ENCODE data around the gene USP7.
"Not testable (repeated sequence)": the region's sequence is repeated elsewhere in the genome, so short reads cannot be mapped to it uniquely, and the experiment has no call there.

Gene USP7

GRCh38 chr16:8920645-8921346 is 42.9 kb downstream of the USP7 start:
- no peak for DNase-seq

DNA sequence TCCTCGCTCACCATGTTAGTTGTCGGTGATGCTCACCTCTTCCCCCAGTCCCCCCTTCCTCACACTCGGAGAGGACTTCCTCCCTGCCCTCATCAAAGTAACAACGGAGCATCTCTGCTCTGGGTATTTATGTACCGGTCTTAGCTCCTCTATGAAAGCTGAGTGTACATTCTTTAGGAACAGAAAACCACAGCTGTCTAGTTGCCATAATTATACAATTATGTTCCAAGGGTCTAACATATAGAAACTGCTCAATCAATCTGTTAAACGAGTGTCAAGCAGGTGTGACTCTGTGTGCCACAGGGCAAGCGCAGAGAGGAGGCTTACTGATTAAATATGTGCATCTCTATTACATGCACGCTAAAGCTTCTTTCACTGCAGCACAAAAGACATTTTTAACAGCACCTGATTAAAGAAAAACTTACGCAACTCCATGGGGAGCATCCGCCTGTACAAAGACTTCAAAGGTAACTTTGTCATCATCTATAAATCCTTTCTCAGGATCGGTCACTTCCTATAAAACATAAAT is 43.7 kb downstream of the USP7 start:
- no peak for DNase-seq

DNA sequence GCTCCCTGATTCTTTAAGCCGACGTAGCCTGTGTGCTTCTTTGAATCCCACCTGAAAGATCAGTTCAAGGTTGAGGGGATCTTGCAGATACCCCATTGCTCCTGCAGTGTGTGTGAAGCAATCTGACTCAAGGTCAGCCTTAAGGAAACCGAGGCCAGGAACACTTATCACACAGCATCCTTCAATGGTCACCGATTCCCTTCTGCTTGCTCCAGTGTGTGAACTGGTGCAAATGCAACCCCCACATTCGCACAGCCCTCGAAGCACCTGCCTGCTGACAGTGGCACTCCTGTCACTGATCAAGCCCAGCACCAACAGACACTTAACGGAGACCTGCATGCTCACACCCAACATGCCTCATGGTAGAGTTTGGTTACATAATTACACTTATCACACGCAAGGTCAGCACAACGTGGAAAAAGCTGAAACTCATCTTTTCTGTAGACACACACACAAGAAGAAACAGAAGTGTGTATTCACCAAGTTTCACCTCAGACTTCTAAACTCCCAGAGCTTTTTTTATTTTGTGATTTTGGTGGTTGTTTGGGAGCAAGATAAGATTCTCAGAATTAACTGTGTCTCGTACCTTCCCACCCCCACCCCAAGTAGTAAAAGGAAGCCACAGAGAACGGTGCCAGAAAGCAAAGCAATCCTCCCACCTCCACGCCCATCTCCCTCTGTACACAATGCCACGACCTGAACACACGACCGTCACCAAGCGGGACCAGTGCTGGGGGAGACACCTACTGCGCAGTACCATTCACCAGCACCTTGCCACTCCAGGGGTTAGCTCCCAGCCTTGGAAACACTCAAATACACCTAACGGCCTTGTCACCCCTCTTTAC is 44.4 kb downstream of the USP7 start:
- DNase-seq = no peak

- not testable (repeated sequence) for DNase-seq
Observed at GRCh38 chr16:8917336-8917735, 46.4 kb downstream of the USP7 start.

GRCh38 chr16:8916541-8917225 is 47.0 kb downstream of the USP7 start:
- DNase-seq = no peak

DNA sequence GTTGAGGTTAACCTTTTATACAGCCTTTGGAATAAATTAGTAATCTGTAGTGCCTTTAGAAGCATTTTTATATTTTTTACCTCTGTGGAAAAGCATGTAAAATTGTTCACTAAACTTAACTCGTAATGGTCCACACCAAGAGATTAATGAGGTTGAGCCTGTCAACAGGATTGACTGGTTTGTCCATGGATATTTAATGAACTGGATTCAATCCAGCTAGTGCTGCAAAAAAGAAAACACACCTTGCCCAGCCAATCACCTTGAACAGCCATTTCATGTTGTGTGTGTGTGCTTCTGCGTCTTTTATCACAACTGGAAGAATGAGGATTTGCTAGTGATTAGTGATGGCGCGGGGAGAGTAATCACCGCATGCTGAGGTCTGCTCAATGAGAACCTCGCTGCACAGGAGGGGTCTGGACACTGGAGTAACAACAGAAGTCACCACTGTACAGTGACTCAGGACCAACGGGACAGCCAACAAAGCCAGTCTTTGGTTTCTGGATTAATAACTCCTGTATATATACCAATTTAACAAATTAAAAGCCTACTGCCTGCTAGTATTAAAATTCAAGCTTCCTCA is 47.9 kb downstream of the USP7 start:
- DNase-seq = no peak

- no peak for DNase-seq
Observed at GRCh38 chr16:8914098-8914497, 49.6 kb downstream of the USP7 start.

DNA sequence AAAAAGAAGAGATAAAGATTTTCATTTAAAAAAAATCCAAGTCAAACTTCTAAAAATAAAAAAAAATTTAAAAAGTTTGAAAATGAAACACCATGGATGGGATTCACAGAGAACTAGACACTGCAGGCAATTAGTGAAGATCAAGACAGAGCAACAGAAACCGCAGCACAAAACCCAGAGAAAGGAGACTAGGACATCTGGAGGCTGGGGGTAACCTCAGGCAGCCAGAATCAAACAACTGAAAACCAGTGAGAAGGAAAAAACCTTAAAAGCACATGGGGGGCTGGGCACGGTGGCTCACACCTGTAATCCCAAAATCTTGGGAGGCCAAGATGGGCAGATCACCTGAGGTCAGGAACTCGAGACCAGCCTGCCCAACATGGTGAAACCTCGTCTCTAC is 50.9 kb downstream of the USP7 start:
- DNase-seq = no peak

GRCh38 chr16:8910811-8911210 is 52.9 kb downstream of the USP7 start:
- no peak for DNase-seq

DNA sequence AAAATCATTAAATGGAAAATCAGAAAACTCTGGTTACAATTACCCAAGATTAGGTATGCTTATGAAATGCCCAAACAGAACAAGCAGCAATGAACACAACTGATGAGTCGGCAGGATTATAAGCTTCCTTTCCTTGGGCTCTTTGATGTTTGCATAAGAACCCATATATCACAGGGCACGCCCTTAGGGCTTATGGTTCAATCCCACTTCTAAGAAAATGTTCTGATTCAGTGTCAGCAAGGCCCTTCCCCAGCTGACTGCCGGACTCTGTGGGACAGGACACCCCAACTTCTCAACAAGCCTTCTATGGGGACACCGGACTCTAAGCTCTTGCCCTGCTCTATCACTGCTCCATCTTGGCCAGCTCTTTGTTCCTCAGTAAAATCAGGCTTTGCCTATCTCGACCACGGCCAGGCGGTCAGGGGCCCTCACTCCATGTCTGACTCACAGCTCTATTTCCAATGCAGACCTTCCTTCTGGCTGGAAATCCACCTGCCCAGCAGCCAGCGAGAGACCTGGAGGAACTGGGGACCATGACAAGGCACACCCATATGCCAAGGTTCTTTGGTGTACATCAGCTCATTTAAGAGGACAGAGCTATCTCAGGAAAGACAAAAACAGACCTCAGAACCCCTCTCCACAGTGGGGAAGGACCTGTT is 54.8 kb downstream of the USP7 start:
- DNase-seq = peak; percentile 8 to 40

- no peak for DNase-seq
Observed at GRCh38 chr16:8907096-8907495, 56.6 kb downstream of the USP7 start.

DNA sequence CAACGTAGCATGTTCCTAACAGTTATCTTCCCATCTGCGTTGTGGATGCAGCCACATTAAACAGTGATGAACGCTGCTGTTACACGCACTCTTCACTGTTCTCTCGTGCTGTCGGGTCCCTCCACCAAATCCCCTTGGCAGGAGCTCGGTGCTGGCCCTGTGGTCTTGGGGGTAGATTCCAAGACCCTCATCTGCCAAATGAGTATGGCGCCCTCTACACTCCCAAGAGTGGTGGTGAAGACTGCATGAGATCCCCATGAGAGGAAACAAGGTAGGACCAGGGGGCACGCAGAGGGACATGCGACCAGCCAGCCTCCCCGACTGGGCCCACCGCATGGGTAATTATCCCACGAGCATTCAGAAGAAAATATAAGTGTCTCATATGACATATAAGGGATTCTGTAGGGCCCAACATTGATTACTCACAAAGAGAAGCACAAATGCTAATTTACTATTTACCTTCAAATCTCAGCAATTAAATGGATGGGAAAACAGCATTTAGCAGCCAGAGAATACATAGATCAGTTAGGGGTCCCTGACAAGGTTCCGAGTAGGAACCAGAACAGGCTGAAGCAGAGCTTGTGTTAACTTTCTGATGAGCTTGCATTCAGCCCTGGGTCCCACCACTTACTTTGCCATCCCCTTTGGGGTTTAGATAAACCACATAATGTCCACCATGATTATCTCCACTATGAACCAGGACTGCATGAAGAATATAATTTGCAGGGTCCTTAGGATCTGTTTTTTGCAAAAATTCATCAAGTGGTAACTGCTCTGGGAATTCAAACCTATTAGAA is 57.7 kb downstream of the USP7 start:
- DNase-seq = no peak

- DNase-seq = peak; percentile 28 to 51
Observed at GRCh38 chr16:8905168-8905762, 58.4 kb downstream of the USP7 start.

GRCh38 chr16:8904018-8904430 is 59.7 kb downstream of the USP7 start:
- DNase-seq = no peak

- no peak for DNase-seq
Observed at GRCh38 chr16:8903004-8903403, 60.7 kb downstream of the USP7 start.

GRCh38 chr16:8901320-8901861 is 62.3 kb downstream of the USP7 start:
- DNase-seq = no peak

- no peak for DNase-seq
Observed at GRCh38 chr16:8900343-8900742, 63.4 kb downstream of the USP7 start.

GRCh38 chr16:8899709-8900317 is 63.9 kb downstream of the USP7 start:
- no peak for DNase-seq

DNA sequence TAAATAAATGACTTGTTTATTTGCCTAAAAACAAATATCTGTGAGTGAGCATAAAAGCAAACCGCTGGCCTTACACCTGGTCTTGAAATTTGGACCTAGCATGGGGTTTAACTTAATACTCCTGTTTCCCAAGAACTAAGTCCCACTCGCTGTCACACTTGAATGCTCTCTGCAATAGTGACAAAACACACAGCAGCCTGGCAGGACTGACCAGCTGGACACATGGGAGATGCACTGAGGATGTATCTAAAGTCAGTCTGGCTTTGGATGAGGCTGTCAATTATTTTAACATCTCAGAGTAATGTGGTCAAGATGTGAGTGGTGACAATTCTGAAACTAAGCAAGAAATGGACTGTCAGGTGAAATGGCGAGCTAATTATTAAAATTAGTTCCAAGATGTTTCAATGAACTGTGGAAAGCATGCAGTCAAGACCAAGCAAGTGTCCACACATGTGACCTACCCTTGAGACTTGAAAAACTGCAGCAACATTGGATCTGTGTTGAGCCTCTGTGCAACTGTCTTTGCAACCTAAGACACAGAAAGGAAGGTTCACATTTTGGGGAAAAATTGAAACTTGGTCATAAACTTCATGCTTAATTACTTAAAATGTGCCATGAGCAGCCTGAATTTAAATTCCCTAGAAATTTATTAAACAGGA is 64.9 kb downstream of the USP7 start:
- no peak for DNase-seq
